GM21528 (cell line): Measurements from ENCODE around the gene SNRNP70.
"Not testable (repeated sequence)": the region's sequence is repeated elsewhere in the genome, so short reads cannot be mapped to it uniquely, and the experiment has no call there.

ENCODE experiments used
- ATAC-seq: cut with Tn5 transposase; IDR thresholded peaks from one replicate; pipeline ENCODE4 v1.9.1; 2021; ENCODE audit warnings: mild to moderate bottlenecking, moderate library complexity; ENCODE audit not compliant: unreplicated experiment, low FRiP score

Gene SNRNP70

GRCh38 chr19:49085020-49085867 is at the start of gene SNRNP70:
TSS of gene SNRNP70 (plus strand) at chr19:49085451. CDS start at chr19:49086415, 964 bp downstream.
- ATAC-seq: peak; percentile 82

GRCh38 chr19:49036815-49037214 is 48.4 kb upstream of the SNRNP70 start, which contains the start of gene CGB1:
TSS of gene CGB1 (minus strand) at chr19:49036895. CDS start at chr19:49036711, 184 bp downstream.
- ATAC-seq: not testable (repeated sequence)

GRCh38 chr19:49038111-49038510 is 47.1 kb upstream of the SNRNP70 start:
- ATAC-seq: not testable (repeated sequence)

- not testable (repeated sequence) for ATAC-seq
Measured at GRCh38 chr19:49038557-49039276, 46.5 kb upstream of the SNRNP70 start.

- ATAC-seq: not testable (repeated sequence)
Measured at GRCh38 chr19:49039736-49040135, 45.5 kb upstream of the SNRNP70 start.

- ATAC-seq: no peak
Measured at GRCh38 chr19:49042177-49042576, 43.1 kb upstream of the SNRNP70 start.

- ATAC-seq: not testable (repeated sequence)
Measured at GRCh38 chr19:49042666-49043065, 42.6 kb upstream of the SNRNP70 start.

- ATAC-seq: not testable (repeated sequence)
Measured at GRCh38 chr19:49043548-49043947, 41.7 kb upstream of the SNRNP70 start, which contains the start of gene CGB5. TSS of gene CGB5 (plus strand) at chr19:49043848. CDS start at chr19:49044210, 362 bp downstream.

- ATAC-seq: not testable (repeated sequence)
Measured at GRCh38 chr19:49049011-49049410, 36.2 kb upstream of the SNRNP70 start, which contains the start of gene CGB8. TSS of gene CGB8 (minus strand) at chr19:49049111. CDS start at chr19:49048739, 372 bp downstream.

- not testable (repeated sequence) for ATAC-seq
Measured at GRCh38 chr19:49049834-49050233, 35.4 kb upstream of the SNRNP70 start.

- not testable (repeated sequence) for ATAC-seq
Measured at GRCh38 chr19:49050376-49051033, 34.7 kb upstream of the SNRNP70 start.

- ATAC-seq: no peak
Measured at GRCh38 chr19:49056101-49056901, 28.9 kb upstream of the SNRNP70 start.

- not testable (repeated sequence) for ATAC-seq
Measured at GRCh38 chr19:49056902-49057596, 28.2 kb upstream of the SNRNP70 start.

- no peak for ATAC-seq
Measured at GRCh38 chr19:49057636-49058234, 27.5 kb upstream of the SNRNP70 start, which contains the start of gene CGB7. TSS of gene CGB7 (minus strand) at chr19:49057749. CDS start at chr19:49055375, 2,374 bp downstream.

GRCh38 chr19:49058562-49058961 is 26.7 kb upstream of the SNRNP70 start:
- no peak for ATAC-seq

- ATAC-seq: no peak
Measured at GRCh38 chr19:49059053-49059452, 26.2 kb upstream of the SNRNP70 start.

- ATAC-seq: no peak
Measured at GRCh38 chr19:49061000-49061399, 24.3 kb upstream of the SNRNP70 start.

- no peak for ATAC-seq
Measured at GRCh38 chr19:49061445-49061844, 23.8 kb upstream of the SNRNP70 start.
